SK-N-SH treated with all-trans-retinoic acid at 6 μM for 48 hours (cell line): Measurements from ENCODE around the gene ST3GAL4.

Experiments
- ATAC-seq: fragments of 200-7000 bp; cut with Tn5 transposase; 3 replicates; pipeline ENCODE4 v1.9.1; 2020; ENCODE audit warnings: mild to moderate bottlenecking, moderate library complexity
- BACH2 ChIP-seq: fragments of 250-450 bp; sonication (Bioruptor Pico); IDR thresholded peaks from 2 replicates; pipeline ENCODE4 v1.9.0; 2021; ENCODE audit warnings: mild to moderate bottlenecking, borderline replicate concordance
- CREB5 ChIP-seq: fragments of 250-450 bp; sonication (Bioruptor Pico); IDR thresholded peaks from 2 replicates; pipeline ENCODE4 v1.5.1; 2020; ENCODE audit warnings: low read depth, mild to moderate bottlenecking, moderate library complexity
- CSDC2 ChIP-seq: fragments of 250-450 bp; sonication (Bioruptor Pico); IDR thresholded peaks from 2 replicates; pipeline ENCODE4 v1.5.0; 2020; ENCODE audit warnings: mild to moderate bottlenecking, moderate library complexity
- CSRNP3 ChIP-seq: fragments of 250-450 bp; sonication (Bioruptor Pico); IDR thresholded peaks from 2 replicates; pipeline ENCODE4 v1.5.1; 2021; ENCODE audit warnings: mild to moderate bottlenecking, moderate library complexity
- ESRRG ChIP-seq: fragments of 250-450 bp; sonication (Bioruptor Pico); IDR thresholded peaks from 2 replicates; pipeline ENCODE4 v1.6.1; 2021; ENCODE audit warnings: mild to moderate bottlenecking
- OSR1 ChIP-seq: fragments of 250-450 bp; sonication (Bioruptor Pico); IDR thresholded peaks from 2 replicates; pipeline ENCODE4 v1.8.0; 2022; ENCODE audit warnings: moderate library complexity, mild to moderate bottlenecking, inconsistent platforms
- PATZ1 ChIP-seq: fragments of 250-450 bp; sonication (Bioruptor Pico); IDR thresholded peaks from 2 replicates; pipeline ENCODE4 v1.8.0; 2020; ENCODE audit warnings: mild to moderate bottlenecking, moderate library complexity, borderline replicate concordance
- POU6F1 ChIP-seq: fragments of 250-450 bp; sonication (Bioruptor Pico); IDR thresholded peaks from 2 replicates; pipeline ENCODE4 v1.8.0; 2021; ENCODE audit warnings: low read depth, mild to moderate bottlenecking, moderate library complexity, borderline replicate concordance
- PPARA ChIP-seq: fragments of 250-450 bp; sonication (Bioruptor Pico); IDR thresholded peaks from 2 replicates; pipeline ENCODE4 v1.5.0; 2020; ENCODE audit warnings: mild to moderate bottlenecking, borderline replicate concordance
- SNAI2 ChIP-seq: fragments of 250-450 bp; sonication (Bioruptor Pico); IDR thresholded peaks from 2 replicates; pipeline ENCODE4 v1.5.0; 2020; ENCODE audit warnings: mild to moderate bottlenecking, moderate library complexity
- TCF4 ChIP-seq: fragments of 250-450 bp; sonication (Bioruptor Pico); IDR thresholded peaks from 2 replicates; pipeline ENCODE4 v1.8.0; 2021; ENCODE audit warnings: mild to moderate bottlenecking, moderate library complexity, borderline replicate concordance
- TOX ChIP-seq: fragments of 250-450 bp; sonication (Bioruptor Pico); IDR thresholded peaks from 2 replicates; pipeline ENCODE4 v1.8.0; 2021; ENCODE audit warnings: mild to moderate bottlenecking, moderate library complexity, borderline replicate concordance
- TSHZ2 ChIP-seq: fragments of 250-450 bp; sonication (Bioruptor Pico); IDR thresholded peaks from 2 replicates; pipeline ENCODE4 v1.5.0; 2020; ENCODE audit warnings: mild to moderate bottlenecking, moderate library complexity
- ZFP3 ChIP-seq: fragments of 250-450 bp; sonication (Bioruptor Pico); IDR thresholded peaks from 2 replicates; pipeline ENCODE4 v1.5.0; 2020; ENCODE audit warnings: mild to moderate bottlenecking, moderate library complexity
- ZFP30 ChIP-seq: fragments of 450-650 bp; formaldehyde crosslinking; IDR thresholded peaks from 2 replicates; pipeline ENCODE4 v1.5.0; 2022; ENCODE audit warnings: mild to moderate bottlenecking, moderate library complexity
- ZNF565 ChIP-seq: fragments of 450-650 bp; formaldehyde crosslinking; conservative IDR thresholded peaks from 2 replicates; pipeline ENCODE4 v1.5.0; 2020; ENCODE audit warnings: low read depth, mild to moderate bottlenecking, moderate library complexity
- ZNF70 ChIP-seq: fragments of 450-650 bp; formaldehyde crosslinking; IDR thresholded peaks from 2 replicates; pipeline ENCODE4 v1.5.0; 2020; ENCODE audit warnings: mild to moderate bottlenecking, moderate library complexity
- ZNF8 ChIP-seq: fragments of 450-650 bp; formaldehyde crosslinking; IDR thresholded peaks from 2 replicates; pipeline ENCODE4 v1.5.0; 2020; ENCODE audit warnings: mild to moderate bottlenecking, moderate library complexity

ST3GAL4 gene

GRCh38 chr11:126446581-126446980 is 91.1 kb downstream of the ST3GAL4 start:
- TF ChIP-seq ZFP3 = no peak
- no peak for ATAC-seq

GRCh38 chr11:126450198-126450597 is 94.7 kb downstream of the ST3GAL4 start:
- TF ChIP-seq ZNF8 (no peak), ZNF70 (no peak)
- no peak for ATAC-seq

- TF ChIP-seq BACH2 (CRISPR knock-in tag) (no peak), POU6F1 (CRISPR knock-in tag) (no peak), CSRNP3 (CRISPR knock-in tag) (no peak), TCF4 (CRISPR knock-in tag) (no peak), PPARA (no peak), TSHZ2 (no peak), TOX (CRISPR knock-in tag) (no peak), SNAI2 (CRISPR knock-in tag) (no peak), OSR1 (CRISPR knock-in tag) (no peak), ZNF70 (no peak), CSDC2 (CRISPR knock-in tag) (no peak), ZFP30 (no peak), ZNF8 (no peak), ESRRG (no peak), CREB5 (no peak)
- ATAC-seq = no peak
These were observed 95.3 kb downstream of the ST3GAL4 start for GRCh38 chr11:126450806-126451205.

GRCh38 chr11:126451211-126451802 is 95.8 kb downstream of the ST3GAL4 start:
- TF ChIP-seq ZNF70 = no peak
- no peak for TF ChIP-seq TOX (CRISPR knock-in tag)
- TF ChIP-seq ZNF565 (CRISPR knock-in tag) = no peak
- no peak for TF ChIP-seq POU6F1 (CRISPR knock-in tag)
- no peak for TF ChIP-seq PATZ1 (CRISPR knock-in tag)
- TF ChIP-seq CSDC2 (CRISPR knock-in tag) = no peak
- TF ChIP-seq SNAI2 (CRISPR knock-in tag) = no peak
- TF ChIP-seq ZFP30 = no peak
- TF ChIP-seq CREB5 = no peak
- ATAC-seq = no peak
